C4-2B (cell line): ENCODE results near the gene KCNQ4.

Source experiments
- CTCF ChIP-seq: fragments of 450-650 bp; conservative IDR thresholded peaks from 2 replicates; pipeline ENCODE4 v1.5.1; 2017; ENCODE audit warnings: mild to moderate bottlenecking
- ZFX ChIP-seq: fragments of 450-650 bp; IDR thresholded peaks from 2 replicates; pipeline ENCODE4 v1.6.1; 2017

GRCh38 chr1:40782371-40782956 lies 1.1 kb upstream of the KCNQ4 start:
- TF ChIP-seq CTCF = no peak
- TF ChIP-seq ZFX = no peak
